ENCODE measurements around the gene CBFA2T3.

CBFA2T3 gene

GRCh38 chr16:89015271-89015859 lies 38.4 kb upstream of the CBFA2T3 start:
- H3K9me2 ChIP-seq (replicated peaks; ENCODE audit: low read depth, low read length): no peaks in the 10 kb centered on the region

GRCh38 chr16:89014403-89015230 lies 37.6 kb upstream of the CBFA2T3 start:
- Histone ChIP-seq H2AFZ (ENCODE audit: low read length) (no peak overlapping the region), H3K4me3 (ENCODE audit: low read length, poor library complexity, severe bottlenecking) (no peak overlapping the region), H3K27me3 (ENCODE audit: insufficient read depth, low read length, poor library complexity, severe bottlenecking) (no peaks in the 10 kb centered on the region), H3K9me2 (replicated peaks; ENCODE audit: low read depth, low read length) (no peaks in the 10 kb centered on the region), H4K20me1 (ENCODE audit: insufficient read depth, low read length, poor library complexity, severe bottlenecking) (no peaks in the 10 kb centered on the region), H3K4me2 (ENCODE audit: low read depth, low read length, poor library complexity, severe bottlenecking) (no peak overlapping the region), H3K36me3 (ENCODE audit: insufficient read depth, low read length) (no peaks in the 10 kb centered on the region), H3K4me1 (ENCODE audit: insufficient read depth, low read length, poor library complexity, severe bottlenecking) (no peaks in the 10 kb centered on the region), H3K9me3 (ENCODE audit: insufficient read depth, low read depth, low read length) (no peaks in the 10 kb centered on the region), H3F3A (ENCODE audit: low read depth) (no peaks in the 10 kb centered on the region), H3K9ac (ENCODE audit: low read depth, low read length, poor library complexity, severe bottlenecking) (no peak overlapping the region), H3K79me2 (ENCODE audit: insufficient read depth, low read length) (no peaks in the 10 kb centered on the region)
- TF ChIP-seq CTCF (conservative IDR thresholded peaks at IDR 0.05; ENCODE audit: low read length): no peak
- TF ChIP-seq EZH2phosphoT487 (IDR thresholded peaks at IDR 0.05; ENCODE audit: borderline replicate concordance): no peak

More at GRCh38 chr16:89015271-89015859, 38.4 kb upstream of the CBFA2T3 start:
- no peak for TF ChIP-seq CTCF (conservative IDR thresholded peaks at IDR 0.05; ENCODE audit: low read length)
- TF ChIP-seq EZH2phosphoT487 (IDR thresholded peaks at IDR 0.05; ENCODE audit: borderline replicate concordance): no peak
- Histone ChIP-seq H3K9me3 (ENCODE audit: insufficient read depth, low read depth, low read length) (no peaks in the 10 kb centered on the region), H3K27me3 (ENCODE audit: insufficient read depth, low read length, poor library complexity, severe bottlenecking) (no peaks in the 10 kb centered on the region), H3K79me2 (ENCODE audit: insufficient read depth, low read length) (no peaks in the 10 kb centered on the region), H3K4me3 (ENCODE audit: low read length, poor library complexity, severe bottlenecking) (no peak overlapping the region), H2AFZ (ENCODE audit: low read length) (no peak overlapping the region), H3K4me2 (ENCODE audit: low read depth, low read length, poor library complexity, severe bottlenecking) (no peak overlapping the region), H3K9ac (ENCODE audit: low read depth, low read length, poor library complexity, severe bottlenecking) (no peak overlapping the region), H3F3A (ENCODE audit: low read depth) (no peaks in the 10 kb centered on the region), H3K4me1 (ENCODE audit: insufficient read depth, low read length, poor library complexity, severe bottlenecking) (no peaks in the 10 kb centered on the region), H4K20me1 (ENCODE audit: insufficient read depth, low read length, poor library complexity, severe bottlenecking) (no peaks in the 10 kb centered on the region), H3K36me3 (ENCODE audit: insufficient read depth, low read length) (no peaks in the 10 kb centered on the region)

GRCh38 chr16:89013692-89014402 lies 36.8 kb upstream of the CBFA2T3 start:
- H3K9me2 ChIP-seq (replicated peaks; ENCODE audit: low read depth, low read length): no peaks in the 10 kb centered on the region
- H4K20me1 ChIP-seq (ENCODE audit: insufficient read depth, low read length, poor library complexity, severe bottlenecking): no peaks in the 10 kb centered on the region
- no peaks in the 10 kb centered on the region for H3K36me3 ChIP-seq (ENCODE audit: insufficient read depth, low read length)
- H3K4me1 ChIP-seq (ENCODE audit: insufficient read depth, low read length, poor library complexity, severe bottlenecking): no peaks in the 10 kb centered on the region
- no peak overlapping the region for H3K4me3 ChIP-seq (ENCODE audit: low read length, poor library complexity, severe bottlenecking)
- no peaks in the 10 kb centered on the region for H3K9me3 ChIP-seq (ENCODE audit: insufficient read depth, low read depth, low read length)
- no peak overlapping the region for H3K4me2 ChIP-seq (ENCODE audit: low read depth, low read length, poor library complexity, severe bottlenecking)
- H3F3A ChIP-seq (ENCODE audit: low read depth): no peaks in the 10 kb centered on the region
- H2AFZ ChIP-seq (ENCODE audit: low read length): no peak overlapping the region
- no peak for TF ChIP-seq EZH2phosphoT487 (IDR thresholded peaks at IDR 0.05; ENCODE audit: borderline replicate concordance)
- TF ChIP-seq CTCF (conservative IDR thresholded peaks at IDR 0.05; ENCODE audit: low read length): no peak
- H3K79me2 ChIP-seq (ENCODE audit: insufficient read depth, low read length): no peaks in the 10 kb centered on the region
- H3K9ac ChIP-seq (ENCODE audit: low read depth, low read length, poor library complexity, severe bottlenecking): no peak overlapping the region
- no peaks in the 10 kb centered on the region for H3K27me3 ChIP-seq (ENCODE audit: insufficient read depth, low read length, poor library complexity, severe bottlenecking)

Measured in Loucy (cell line).